H1 (cell line): ENCODE measurements around the gene ITIH4.

Experiments
- ATF2 ChIP-seq: IDR thresholded peaks from 2 replicates; pipeline ENCODE4 v1.6.1; 2012; ENCODE audit warnings: low read length, inconsistent platforms
- CHD7 ChIP-seq: fragments of 300-600 bp; sonication (generic); IDR thresholded peaks from 2 replicates; pipeline ENCODE4 v1.7.1; 2012; ENCODE audit warnings: low read length, moderate library complexity, mild to moderate bottlenecking, inconsistent platforms; ENCODE audit not compliant: insufficient replicate concordance
- CTCF ChIP-seq, 3 experiments: IDR thresholded peaks; 1 replicate in 2 of 3; 2 replicates in 1 of 3; pipeline versions ENCODE4 v1.5.1 to v1.6.1; 2011; ENCODE audit warnings: low read length in 3 of 3, mild to moderate bottlenecking in 3 of 3, inconsistent platforms in 2 of 3, low read depth in 1 of 3, moderate library complexity in 1 of 3; ENCODE audit not compliant: insufficient read depth in 1 of 3; ENCODE audit errors: control extremely low read depth in 1 of 3
- EZH2 ChIP-seq: fragments of 200-600 bp; sonication (generic); IDR thresholded peaks from 2 replicates; pipeline ENCODE4 v1.7.1; 2012; ENCODE audit warnings: low read depth, mild to moderate bottlenecking, moderate library complexity, low read length, inconsistent platforms; ENCODE audit not compliant: severe bottlenecking
- GTF2F1 ChIP-seq: IDR thresholded peaks from 2 replicates; pipeline ENCODE4 v1.6.1; 2012; ENCODE audit warnings: low read depth, low read length, improper control_type of control experiment, borderline replicate concordance
- HDAC2 ChIP-seq, 2 experiments: fragments of 300-600 bp in 1 of 2; sonication (generic) in 1 of 2; IDR thresholded peaks; 2 replicates each; pipeline ENCODE4 v1.6.1; 2011 to 2012; ENCODE audit warnings: low read depth in 2 of 2, low read length in 2 of 2, mild to moderate bottlenecking in 2 of 2, moderate library complexity in 2 of 2, borderline replicate concordance in 1 of 2, inconsistent platforms in 1 of 2
- MAX ChIP-seq: IDR thresholded peaks from 2 replicates; pipeline ENCODE4 v1.6.1; 2012; ENCODE audit warnings: inconsistent platforms
- RAD21 ChIP-seq, 2 experiments: IDR thresholded peaks in 1 of 2; conservative IDR thresholded peaks in 1 of 2; 2 replicates each; pipeline ENCODE4 v1.6.1; 2011; ENCODE audit warnings: low read depth in 2 of 2, low read length in 2 of 2, improper control_type of control experiment in 1 of 2, inconsistent platforms in 1 of 2, mild to moderate bottlenecking in 1 of 2, moderate library complexity in 1 of 2
- RBBP5 ChIP-seq: IDR thresholded peaks from 2 replicates; pipeline ENCODE4 v1.7.1; 2012; ENCODE audit warnings: low read depth, mild to moderate bottlenecking, inconsistent platforms, low read length, moderate library complexity, borderline replicate concordance
- USF2 ChIP-seq: IDR thresholded peaks from 2 replicates; pipeline ENCODE4 v1.6.1; 2011; ENCODE audit warnings: low read length, improper control_type of control experiment

- no peak for TF ChIP-seq RBBP5
- no peak for TF ChIP-seq USF2
- no peak for TF ChIP-seq ATF2
- TF ChIP-seq HDAC2 (IDR thresholded peaks at IDR 0.05; ENCODE audit: borderline replicate concordance in 1 of 2, low read depth in 2 of 2, low read length in 2 of 2): no peak
- no peak for TF ChIP-seq CTCF (IDR thresholded peaks at IDR 0.05; ENCODE audit: control extremely low read depth in 1 of 3, insufficient read depth in 1 of 3, low read depth in 1 of 3, low read length in 3 of 3)
- TF ChIP-seq RAD21 (IDR thresholded peaks at IDR 0.05 in 1 of 2, conservative IDR thresholded peaks at IDR 0.05 in 1 of 2; ENCODE audit: low read depth in 2 of 2, low read length in 2 of 2): no peak
- TF ChIP-seq MAX: no peak
- no peak for TF ChIP-seq GTF2F1
- no peak for TF ChIP-seq EZH2
- no peak for TF ChIP-seq CHD7
These were observed 8.8 kb upstream of the ITIH4 start for GRCh38 chr3:52839268-52839575.
